Hippocampal formation (tissue), 2 donors: ENCODE measurements around the gene IL21.

Source experiments
- DNase-seq, 2 donors: peaks; one replicate each; lab custom pipeline; 2025; lab: John Stamatoyannopoulos, UW

IL21 gene

GRCh38 chr4:122633211-122633610 lies 12.3 kb upstream of the IL21 start:
- DNase-seq, result no peak

- DNase-seq, result no peak
Observed at GRCh38 chr4:122632396-122633143, 11.7 kb upstream of the IL21 start.

GRCh38 chr4:122625156-122625555 lies 4.3 kb upstream of the IL21 start:
- no peak for DNase-seq

- no peak for DNase-seq
Observed at GRCh38 chr4:122624205-122624604, 3.3 kb upstream of the IL21 start.

- no peak for DNase-seq
Observed at GRCh38 chr4:122623637-122624166, 2.8 kb upstream of the IL21 start.

GRCh38 chr4:122622400-122622799 lies 1.5 kb upstream of the IL21 start:
- DNase-seq, result no peak

- DNase-seq, result no peak
Observed at GRCh38 chr4:122619611-122620010, 1.3 kb downstream of the IL21 start.

- DNase-seq, result no peak
Observed at GRCh38 chr4:122617597-122618593, 3.0 kb downstream of the IL21 start.

- no peak for DNase-seq
Observed at GRCh38 chr4:122616915-122617596, 3.8 kb downstream of the IL21 start.

- DNase-seq, result no peak
Observed at GRCh38 chr4:122614621-122615020, 6.2 kb downstream of the IL21 start.

- no peak for DNase-seq
Observed at GRCh38 chr4:122612540-122612939, 8.3 kb downstream of the IL21 start.

- DNase-seq, result no peak
Observed at GRCh38 chr4:122606364-122607043, 14.4 kb downstream of the IL21 start.

GRCh38 chr4:122604146-122604545 lies 16.7 kb downstream of the IL21 start:
- no peak for DNase-seq

GRCh38 chr4:122603156-122603574 lies 17.7 kb downstream of the IL21 start:
- DNase-seq, result no peak

- DNase-seq, result peak in 1 of 2 donors; percentile 55
Observed at GRCh38 chr4:122602277-122603142, 18.4 kb downstream of the IL21 start.

- DNase-seq, result no peak
Observed at GRCh38 chr4:122591196-122591595, 29.7 kb downstream of the IL21 start.

- no peak for DNase-seq
Observed at GRCh38 chr4:122588453-122589238, 32.2 kb downstream of the IL21 start.

- peak in 1 of 2 donors; percentile 82 for DNase-seq
Observed at GRCh38 chr4:122584519-122584918, 36.3 kb downstream of the IL21 start.

- peak in 1 of 2 donors; percentile 10 for DNase-seq
Observed at GRCh38 chr4:122583906-122584305, 37.0 kb downstream of the IL21 start.
